ENCODE measurements around the gene SCAMP2. TPM values are rescaled to one million over a fixed set of nuclear protein-coding genes. Genes with fewer than 3 reads are reported as not detected.
"Not testable (repeated sequence)": the region's sequence is repeated elsewhere in the genome, so short reads cannot be mapped to it uniquely, and the experiment has no call there.

Gene SCAMP2
- polyA plus RNA-seq, 3 donors, result 124 to 158 (median 124) TPM

- intact Hi-C loops (cut with micrococcal nuclease), result no loop called here
- Mint-ChIP-seq H3K9me3 (no peaks in the 10 kb centered on the region), H3K36me3 (peaks cover 62 to 94% of the 10 kb centered on the region in 2 donors), H3K4me3 (no peak overlapping the region), H3K27me3 (ENCODE audit: low read depth in 3 of 3) (peaks cover 0 to 1% (median 0%) of the 10 kb centered on the region in 3 donors), H3K4me1 (peaks cover 9% of the 10 kb centered on the region), H3K27ac (peak overlapping the region in 2 of 7 donors; percentile 17 to 66)
- no peak for DNase-seq
- Histone ChIP-seq H3K27ac (ENCODE audit: low read depth in 1 of 2, low read length in 2 of 2) (no peak overlapping the region), H3K27me3 (ENCODE audit: control insufficient read depth in 2 of 2, insufficient read depth in 2 of 2, low read length in 2 of 2) (no peaks in the 10 kb centered on the region), H3K4me3 (replicated peaks in 1 of 3; ENCODE audit: low read depth in 2 of 3, low read length in 3 of 3) (no peak overlapping the region), H3K9me3 (replicated peaks in 1 of 2; ENCODE audit: control insufficient read depth in 1 of 2, insufficient read depth in 1 of 2, low read length in 2 of 2) (no peaks in the 10 kb centered on the region), H3K79me2 (ENCODE audit: insufficient read depth, low read length) (no peaks in the 10 kb centered on the region), H3K4me2 (replicated peaks; ENCODE audit: extremely low read depth, low read length, poor library complexity, severe bottlenecking) (no peak overlapping the region), H3K9ac (ENCODE audit: insufficient read depth, low read length, poor library complexity, severe bottlenecking) (no peak overlapping the region), H3K36me3 (replicated peaks in 1 of 2; ENCODE audit: control insufficient read depth in 1 of 2, insufficient read depth in 2 of 2, low read length in 2 of 2) (peaks cover 67 to 94% of the 10 kb centered on the region in 2 donors), H2AFZ (ENCODE audit: insufficient read depth, low read depth, low read length, poor library complexity, severe bottlenecking) (no peak overlapping the region), H4K20me1 (ENCODE audit: insufficient read depth, low read length) (no peaks in the 10 kb centered on the region), H3K4me1 (ENCODE audit: control insufficient read depth in 1 of 2, insufficient read depth in 2 of 2, low read length in 2 of 2) (peaks cover 0 to 5% of the 10 kb centered on the region in 2 donors)
- WGBS (ENCODE audit: insufficient coverage), result 80% methylated on average over 1 of the region's 6 CpGs
- TF ChIP-seq CTCF (IDR thresholded peaks at IDR 0.05), result no peak
These were observed 44.5 kb upstream of the SCAMP2 start for GRCh38 chr15:74917676-74918075.

- H3K4me3 ChIP-seq (replicated peaks in 1 of 3; ENCODE audit: low read depth in 2 of 3, low read length in 3 of 3); intact Hi-C loops (cut with micrococcal nuclease); H3K4me1 ChIP-seq (ENCODE audit: control insufficient read depth in 1 of 2, insufficient read depth in 2 of 2, low read length in 2 of 2); H3K9me3 Mint-ChIP-seq; H4K20me1 ChIP-seq (ENCODE audit: insufficient read depth, low read length); H3K4me3 Mint-ChIP-seq; H3K9ac ChIP-seq (ENCODE audit: insufficient read depth, low read length, poor library complexity, severe bottlenecking); H3K9me3 ChIP-seq (replicated peaks in 1 of 2; ENCODE audit: control insufficient read depth in 1 of 2, insufficient read depth in 1 of 2, low read length in 2 of 2); H3K27me3 ChIP-seq (ENCODE audit: control insufficient read depth in 2 of 2, insufficient read depth in 2 of 2, low read length in 2 of 2); H3K79me2 ChIP-seq (ENCODE audit: insufficient read depth, low read length); H3K27me3 Mint-ChIP-seq (ENCODE audit: low read depth in 3 of 3); DNase-seq; H3K4me2 ChIP-seq (replicated peaks; ENCODE audit: extremely low read depth, low read length, poor library complexity, severe bottlenecking); H3K27ac ChIP-seq (ENCODE audit: low read depth in 1 of 2, low read length in 2 of 2); H2AFZ ChIP-seq (ENCODE audit: insufficient read depth, low read depth, low read length, poor library complexity, severe bottlenecking); H3K4me1 Mint-ChIP-seq; H3K27ac Mint-ChIP-seq: not testable (repeated sequence)
- peaks cover 45 to 73% of the 10 kb centered on the region in 2 donors for H3K36me3 ChIP-seq (replicated peaks in 1 of 2; ENCODE audit: control insufficient read depth in 1 of 2, insufficient read depth in 2 of 2, low read length in 2 of 2)
- peaks cover 38 to 78% of the 10 kb centered on the region in 2 donors for H3K36me3 Mint-ChIP-seq
- 100% methylated on average over 1 of the region's 8 CpGs for WGBS (ENCODE audit: insufficient coverage)
These were observed 40.6 kb upstream of the SCAMP2 start for GRCh38 chr15:74913799-74914198.

All from CD14-positive monocyte (primary cell).